Activated CD4-positive, alpha-beta memory T cell treated with anti-CD3 and anti-CD28 coated beads, Interleukin-2, amount 10 ng/mL, durations not matched to agents 7 days and 5 days (primary cell): ENCODE results near the gene TRPM8. TPM values are rescaled to one million over a fixed set of nuclear protein-coding genes. Genes with fewer than 3 reads are reported as not detected.

Experiments
- CTCF ChIA-PET: fragments of 350-600 bp; sonication (Branson Sonifier 250); formaldehyde crosslinking; loops from one replicate; lab custom pipeline; 2021; ENCODE audit warnings: antibody characterized with exemption, inconsistent platforms; lab: Charles Lee
- POLR2A ChIA-PET: fragments of 350-600 bp; sonication (Branson Sonifier 250); formaldehyde crosslinking; loops from one replicate; lab custom pipeline; 2021; ENCODE audit warnings: antibody characterized with exemption; lab: Charles Lee
- DNase-seq: peaks from one replicate; pipeline ENCODE4 v3.0.0-alpha.2; 2020
- H3K27ac Mint-ChIP-seq: one replicate; pipeline ENCODE4 v1.8.0; 2021; ENCODE audit warnings: mild to moderate bottlenecking, mixed read lengths
- H3K27me3 Mint-ChIP-seq: one replicate; pipeline ENCODE4 v1.8.0; 2021; ENCODE audit warnings: mixed read lengths
- H3K36me3 Mint-ChIP-seq: one replicate; pipeline ENCODE4 v1.8.0; 2021; ENCODE audit warnings: low read depth, mixed read lengths
- H3K4me1 Mint-ChIP-seq: one replicate; pipeline ENCODE4 v1.8.0; 2021; ENCODE audit warnings: mixed read lengths
- H3K4me3 Mint-ChIP-seq: one replicate; pipeline ENCODE4 v1.8.0; 2021; ENCODE audit warnings: mild to moderate bottlenecking, mixed read lengths
- H3K9me3 Mint-ChIP-seq: one replicate; pipeline ENCODE4 v1.8.0; 2021; ENCODE audit warnings: mixed read lengths
- total RNA-seq, 2 experiments: library from RNA; stranded (reverse); gene quantifications; one replicate each; pipeline ENCODE4 v1.2.3, GENCODE V29; 2021

Gene TRPM8
- total RNA-seq, 2 experiments from 2014 or later, result not detected

- no peak overlapping the region for H3K27ac Mint-ChIP-seq
- no peaks in the 10 kb centered on the region for H3K27me3 Mint-ChIP-seq
- H3K4me3 Mint-ChIP-seq, result no peak overlapping the region
- POLR2A ChIA-PET, result interaction anchor here (1.4 kb wide), 1 partner anchor 8 kb away, joined by 7 read pairs; no protein-coding TSS in a partner anchor
- peaks cover 10% of the 10 kb centered on the region for H3K9me3 Mint-ChIP-seq
- H3K36me3 Mint-ChIP-seq, result peaks cover 11% of the 10 kb centered on the region
- DNase-seq, result no peak
- CTCF ChIA-PET, result interaction anchor here (1.1 to 1.5 kb wide), 2 partner anchors 10 to 26 kb away, joined by 3 read pairs; no protein-coding TSS in a partner anchor
- H3K4me1 Mint-ChIP-seq, result peaks cover 39% of the 10 kb centered on the region
Measured at GRCh38 chr2:234024304-234024703, 107.1 kb downstream of the TRPM8 start.

- Mint-ChIP-seq H3K27ac (peak overlapping the region; percentile 50), H3K27me3 (no peaks in the 10 kb centered on the region), H3K9me3 (peaks cover 10% of the 10 kb centered on the region), H3K36me3 (peaks cover 11% of the 10 kb centered on the region), H3K4me1 (peaks cover 41% of the 10 kb centered on the region), H3K4me3 (peak overlapping the region; percentile 62)
- ChIA-PET CTCF (interaction anchor here (1.5 kb wide), 1 partner anchor 28 kb away, joined by 3 read pairs; no protein-coding TSS in a partner anchor), POLR2A (interaction anchor here (0.6 to 3.5 kb wide), 7 partner anchors 10 to 472 kb away, joined by 3 to 11 read pairs (median 4); partner anchors contain the start of gene ARL4C)
- no peak for DNase-seq
Measured at GRCh38 chr2:234025466-234025865, 108.3 kb downstream of the TRPM8 start.

DNA sequence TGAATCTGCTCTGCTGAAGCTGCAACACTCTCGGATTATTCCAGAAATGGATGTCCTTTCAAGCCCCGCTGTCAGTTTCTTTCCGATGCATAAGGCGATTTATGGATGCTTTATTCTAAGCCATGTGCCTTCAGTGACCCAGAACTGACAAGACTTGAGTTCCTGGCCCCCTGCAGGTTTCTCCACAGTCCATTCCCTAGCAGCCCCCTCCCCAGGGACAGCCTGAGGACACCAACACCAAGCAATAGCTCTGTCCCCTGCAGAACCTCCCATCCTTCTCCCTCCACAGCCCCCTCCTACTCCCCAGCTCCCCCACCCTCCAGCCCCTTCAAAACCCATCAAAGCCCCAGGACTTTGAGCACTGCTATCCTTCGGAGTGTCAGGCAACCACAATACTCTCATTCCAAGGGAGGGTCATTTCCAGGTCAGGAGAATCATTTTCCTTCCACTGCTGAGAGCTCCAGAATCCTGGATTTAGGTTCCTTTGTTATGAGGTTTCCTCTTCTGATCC lies 108.8 kb downstream of the TRPM8 start:
- H3K27ac Mint-ChIP-seq, result peak overlapping the region; percentile 73
- peaks cover 11% of the 10 kb centered on the region for H3K36me3 Mint-ChIP-seq
- peak overlapping the region; percentile 62 for H3K4me3 Mint-ChIP-seq
- peaks cover 45% of the 10 kb centered on the region for H3K4me1 Mint-ChIP-seq
- no peaks in the 10 kb centered on the region for H3K27me3 Mint-ChIP-seq
- ChIA-PET CTCF (interaction anchor here (1.5 kb wide), 1 partner anchor 28 kb away, joined by 3 read pairs; no protein-coding TSS in a partner anchor), POLR2A (interaction anchor here (0.6 to 3.5 kb wide), 5 partner anchors 11 to 472 kb away, joined by 3 to 11 read pairs (median 6); partner anchors contain the start of gene ARL4C)
- peaks cover 13% of the 10 kb centered on the region for H3K9me3 Mint-ChIP-seq
- no peak for DNase-seq

DNA sequence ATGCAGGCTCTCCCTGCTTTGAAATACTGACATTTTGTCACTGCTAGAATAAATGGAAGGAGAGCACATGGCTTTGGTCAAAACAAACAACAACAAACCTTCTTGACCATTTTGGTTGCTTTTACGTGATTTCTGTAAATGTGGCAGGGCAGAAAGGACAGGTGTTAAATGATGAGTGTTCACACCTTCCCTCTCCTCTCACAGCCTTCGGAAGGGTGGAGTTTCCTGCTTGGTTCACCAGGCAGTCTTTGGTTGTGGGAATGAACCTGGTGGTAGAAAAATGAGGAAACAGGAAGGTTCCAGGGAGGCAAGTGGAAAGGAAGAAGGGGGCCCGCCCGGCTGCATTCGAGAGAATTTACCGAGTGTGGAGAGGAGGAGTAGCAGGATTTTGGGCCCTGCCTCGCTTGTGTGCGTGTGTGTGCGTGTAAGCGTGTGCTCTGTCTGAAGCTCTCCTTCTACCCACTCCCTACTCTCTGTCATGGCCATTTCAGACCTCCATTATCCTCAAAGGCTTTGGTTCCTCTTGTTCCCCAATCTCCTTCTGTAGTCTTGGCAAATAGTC lies 109.6 kb downstream of the TRPM8 start:
- DNase-seq, result no peak
- ChIA-PET POLR2A (interaction anchor here (1.2 to 3.5 kb wide), 4 partner anchors 19 to 471 kb away, joined by 4 to 11 read pairs (median 7); partner anchors contain the start of gene ARL4C), CTCF (no interaction called here)
- Mint-ChIP-seq H3K4me3 (peak overlapping the region; percentile 62), H3K27ac (peak overlapping the region; percentile 73), H3K36me3 (peaks cover 11% of the 10 kb centered on the region), H3K27me3 (no peaks in the 10 kb centered on the region), H3K4me1 (peaks cover 54% of the 10 kb centered on the region), H3K9me3 (peaks cover 13% of the 10 kb centered on the region)

- POLR2A ChIA-PET, result interaction anchor here (1.2 to 3.5 kb wide), 3 partner anchors 20 to 470 kb away, joined by 4 to 11 read pairs (median 4); partner anchors contain the start of gene ARL4C
- no peaks in the 10 kb centered on the region for H3K27me3 Mint-ChIP-seq
- no peak overlapping the region for H3K4me3 Mint-ChIP-seq
- H3K27ac Mint-ChIP-seq, result peak overlapping the region; percentile 32
- peaks cover 62% of the 10 kb centered on the region for H3K4me1 Mint-ChIP-seq
- H3K9me3 Mint-ChIP-seq, result peaks cover 13% of the 10 kb centered on the region
- peaks cover 15% of the 10 kb centered on the region for H3K36me3 Mint-ChIP-seq
- CTCF ChIA-PET, result no interaction called here
- DNase-seq, result no peak
Measured at GRCh38 chr2:234027641-234028040, 110.5 kb downstream of the TRPM8 start.

GRCh38 chr2:234029150-234029733 lies 112.1 kb downstream of the TRPM8 start:
- Mint-ChIP-seq H3K27ac (no peak overlapping the region), H3K4me1 (peaks cover 70% of the 10 kb centered on the region), H3K9me3 (peaks cover 10% of the 10 kb centered on the region), H3K4me3 (no peak overlapping the region), H3K36me3 (peaks cover 23% of the 10 kb centered on the region), H3K27me3 (peaks cover 2% of the 10 kb centered on the region)
- POLR2A ChIA-PET, result interaction anchor here (1.0 to 1.7 kb wide), 2 partner anchors 22 to 468 kb away, joined by 4 read pairs; partner anchors contain the start of gene ARL4C
- DNase-seq, result no peak
- CTCF ChIA-PET, result no interaction called here

- Mint-ChIP-seq H3K27ac (peak overlapping the region; percentile 86), H3K27me3 (peaks cover 2% of the 10 kb centered on the region), H3K36me3 (peaks cover 28% of the 10 kb centered on the region), H3K4me1 (peaks cover 56% of the 10 kb centered on the region), H3K9me3 (peaks cover 17% of the 10 kb centered on the region), H3K4me3 (no peak overlapping the region)
- POLR2A ChIA-PET, result interaction anchor here (1.4 to 3.2 kb wide), 4 partner anchors 42 to 466 kb away, joined by 3 to 32 read pairs (median 15); partner anchors contain the start of gene ARL4C
- DNase-seq, result no peak
- CTCF ChIA-PET, result interaction anchor here (0.9 kb wide), 1 partner anchor 174 kb away, joined by 3 read pairs; no protein-coding TSS in a partner anchor
Measured at GRCh38 chr2:234031207-234031606, 114.0 kb downstream of the TRPM8 start.

GRCh38 chr2:234032279-234032856 lies 115.2 kb downstream of the TRPM8 start:
- Mint-ChIP-seq H3K27me3 (peaks cover 10% of the 10 kb centered on the region), H3K36me3 (peaks cover 39% of the 10 kb centered on the region), H3K4me1 (peaks cover 44% of the 10 kb centered on the region), H3K9me3 (peaks cover 27% of the 10 kb centered on the region), H3K4me3 (peak overlapping the region; percentile 12), H3K27ac (peak overlapping the region; percentile 86)
- POLR2A ChIA-PET, result interaction anchor here (0.8 to 3.2 kb wide), 15 partner anchors 8 to 464 kb away, joined by 3 to 32 read pairs (median 6); partner anchors contain the start of gene ARL4C
- DNase-seq, result peak; percentile 81
- CTCF ChIA-PET, result interaction anchor here (0.7 to 1.9 kb wide), 4 partner anchors 41 to 469 kb away, joined by 3 to 7 read pairs (median 5); partner anchors contain the start of gene ARL4C

GRCh38 chr2:234033174-234033573 lies 116.0 kb downstream of the TRPM8 start:
- Mint-ChIP-seq H3K36me3 (peaks cover 41% of the 10 kb centered on the region), H3K4me3 (no peak overlapping the region), H3K27ac (peak overlapping the region; percentile 86), H3K27me3 (peaks cover 13% of the 10 kb centered on the region), H3K4me1 (peaks cover 38% of the 10 kb centered on the region), H3K9me3 (peaks cover 27% of the 10 kb centered on the region)
- no peak for DNase-seq
- POLR2A ChIA-PET, result interaction anchor here (1.0 to 3.2 kb wide), 14 partner anchors 9 to 464 kb away, joined by 3 to 32 read pairs (median 6); partner anchors contain the start of gene ARL4C
- CTCF ChIA-PET, result interaction anchor here (1.0 to 1.9 kb wide), 3 partner anchors 42 to 464 kb away, joined by 3 to 7 read pairs (median 7); partner anchors contain the start of gene ARL4C

DNA sequence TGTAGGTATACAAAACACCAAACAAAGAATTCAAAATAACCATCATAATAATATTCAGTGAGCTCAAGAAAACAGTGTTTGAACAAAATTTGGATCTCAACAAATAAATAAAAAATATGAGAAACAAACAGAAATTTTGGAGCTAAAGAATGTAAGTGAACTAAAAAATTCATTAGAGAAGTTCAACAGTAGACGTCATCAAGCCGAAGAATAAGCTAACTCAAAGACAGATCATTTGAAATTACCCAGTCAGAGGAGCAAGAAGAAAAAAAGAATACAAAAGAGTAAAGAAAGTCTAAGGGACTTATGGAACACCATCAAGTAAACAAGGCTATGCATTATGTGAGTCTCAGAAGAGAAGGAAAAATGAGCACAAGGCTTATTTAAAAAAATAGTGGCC lies 116.7 kb downstream of the TRPM8 start:
- Mint-ChIP-seq H3K9me3 (peaks cover 27% of the 10 kb centered on the region), H3K27ac (no peak overlapping the region), H3K4me1 (peaks cover 34% of the 10 kb centered on the region), H3K27me3 (peaks cover 18% of the 10 kb centered on the region), H3K4me3 (no peak overlapping the region), H3K36me3 (peaks cover 39% of the 10 kb centered on the region)
- ChIA-PET POLR2A (interaction anchor here (1.0 to 2.4 kb wide), 6 partner anchors 38 to 459 kb away, joined by 3 to 9 read pairs (median 6); no protein-coding TSS in a partner anchor), CTCF (interaction anchor here (1.9 kb wide), 1 partner anchor 464 kb away, joined by 7 read pairs; the partner anchor contains the start of gene ARL4C)
- DNase-seq, result no peak

DNA sequence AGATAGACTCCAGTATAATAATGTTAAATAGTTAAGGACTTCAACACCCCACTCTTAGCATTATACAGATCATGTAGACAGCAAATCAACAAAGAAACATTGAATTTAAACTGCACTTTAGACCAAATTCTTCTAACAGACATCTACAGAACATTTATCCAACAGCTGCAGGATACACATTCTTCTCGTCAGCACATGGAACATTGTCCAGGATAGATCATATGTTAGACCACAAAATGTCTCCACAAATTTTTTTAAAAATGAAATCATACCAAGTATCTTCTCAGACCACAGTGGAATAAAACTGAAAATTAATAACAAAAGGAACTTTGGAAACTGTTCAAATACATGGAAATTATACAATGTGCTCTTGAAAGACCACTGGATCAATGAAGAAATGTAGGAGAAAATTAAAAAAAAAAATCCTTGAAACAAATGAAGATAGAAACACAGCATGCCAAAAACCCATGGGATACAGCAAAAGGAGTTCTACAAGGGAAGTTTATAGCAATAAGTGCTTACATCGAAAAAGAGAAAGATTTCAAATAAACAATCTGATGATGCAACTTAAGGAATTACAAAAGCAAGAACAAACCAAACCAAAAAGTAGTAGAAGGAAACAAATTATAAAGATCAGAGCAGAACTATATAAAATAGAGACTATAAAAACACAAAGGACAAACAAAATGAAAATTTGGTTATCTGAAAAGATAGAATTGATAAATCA lies 121.1 kb downstream of the TRPM8 start:
- H3K27ac Mint-ChIP-seq, result no peak overlapping the region
- ChIA-PET POLR2A (no interaction called here), CTCF (no interaction called here)
- no peak overlapping the region for H3K4me3 Mint-ChIP-seq
- H3K9me3 Mint-ChIP-seq, result peaks cover 23% of the 10 kb centered on the region
- peaks cover 3% of the 10 kb centered on the region for H3K4me1 Mint-ChIP-seq
- H3K36me3 Mint-ChIP-seq, result peaks cover 28% of the 10 kb centered on the region
- peaks cover 35% of the 10 kb centered on the region for H3K27me3 Mint-ChIP-seq
- no peak for DNase-seq
